Stimulated activated CD4-positive, alpha-beta T cell treated with anti-CD3 and anti-CD28 coated beads, Interleukin-12 subunit alpha, Interleukin-12 subunit beta, amount 100 ng/mL, for 24 hours (primary cell): ENCODE data around the gene L3MBTL1.

ENCODE experiments used
- DNase-seq, 2 experiments: peaks; one replicate each; pipeline ENCODE4 v3.0.0-alpha.2; 2020; ENCODE audit warnings: low read depth in 2 of 2

L3MBTL1 gene

DNA sequence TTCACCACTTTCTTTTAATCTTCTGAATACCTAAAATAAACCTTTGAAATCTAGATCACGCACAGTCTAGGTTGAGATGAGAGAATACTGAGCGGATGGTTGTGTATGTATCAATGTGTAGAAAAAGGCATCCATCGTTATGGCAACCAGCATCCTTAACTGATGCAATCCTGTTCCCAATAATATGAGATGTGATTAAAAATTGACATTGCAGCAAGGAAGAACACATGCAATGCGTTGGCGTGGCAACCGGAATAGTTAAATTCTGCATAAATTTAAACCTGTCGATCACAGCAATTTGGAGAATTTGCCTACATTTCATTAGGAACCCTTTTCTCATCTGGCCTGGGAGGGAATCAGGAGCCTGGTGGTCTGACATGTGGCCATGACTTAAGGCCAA lies 1.3 kb upstream of the L3MBTL1 start:
- no peak for DNase-seq

DNA sequence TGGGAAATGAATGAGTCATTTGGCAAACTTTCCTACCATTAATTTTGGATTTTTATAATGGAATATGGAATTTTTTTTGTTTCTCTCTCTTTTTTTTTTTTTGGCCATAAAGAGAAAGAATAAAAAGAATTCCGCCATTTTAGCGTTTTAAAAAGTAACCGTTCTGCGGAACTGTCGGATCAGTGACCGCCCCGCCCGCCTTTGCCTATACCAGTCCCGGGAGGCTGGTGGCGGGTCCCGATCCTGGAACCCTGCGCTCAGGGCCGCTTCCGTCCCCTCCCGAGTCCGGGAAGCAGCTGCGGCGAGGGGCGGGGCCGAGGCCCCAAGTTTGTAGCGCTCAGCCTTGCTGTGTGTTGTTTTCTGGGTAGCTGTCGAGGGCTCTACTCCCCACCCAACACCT lies 609 bp downstream of the L3MBTL1 start:
- no peak for DNase-seq

DNA sequence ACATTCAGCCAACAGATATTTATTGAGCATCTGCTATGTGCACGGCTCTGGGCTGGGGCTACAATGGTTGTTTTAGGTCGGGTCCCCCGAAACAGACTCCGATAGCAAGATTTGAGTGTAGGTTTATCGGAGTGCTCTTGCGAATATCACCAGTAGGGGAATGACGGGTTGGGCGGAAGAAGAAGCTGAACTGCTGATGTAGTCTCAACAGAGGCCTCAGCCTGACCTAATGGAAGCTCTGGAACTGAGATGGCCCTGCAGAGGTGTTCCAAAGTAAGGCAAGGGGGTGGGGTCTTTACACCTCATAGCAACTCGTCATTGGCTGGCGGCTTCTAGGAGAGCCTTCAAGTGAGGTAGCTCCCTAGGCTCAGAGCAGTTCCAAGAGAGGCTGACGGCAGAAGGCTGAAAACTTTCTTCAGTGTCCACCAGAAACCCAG lies 1.1 kb downstream of the L3MBTL1 start:
- no peak for DNase-seq

DNA sequence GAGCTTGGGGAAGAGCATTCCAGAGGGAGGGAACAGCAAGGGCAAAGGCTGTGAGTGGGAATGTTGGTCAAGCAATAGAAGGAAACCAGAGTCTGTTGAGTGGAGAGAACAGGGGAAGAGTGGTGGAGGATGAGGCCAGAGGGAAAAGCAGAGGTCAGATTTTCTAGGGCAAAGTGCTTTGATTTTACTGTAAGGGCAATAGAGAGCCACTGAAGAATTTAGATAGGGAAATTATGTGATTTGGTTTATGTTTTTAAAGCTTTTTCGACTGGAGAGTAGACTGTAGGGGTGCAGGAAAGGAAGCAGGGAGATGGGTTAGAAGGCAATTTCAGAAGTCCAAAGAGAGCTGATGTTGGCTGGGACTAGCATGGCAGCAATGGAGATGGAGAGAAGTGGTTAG lies 4.4 kb downstream of the L3MBTL1 start:
- no peak for DNase-seq

DNA sequence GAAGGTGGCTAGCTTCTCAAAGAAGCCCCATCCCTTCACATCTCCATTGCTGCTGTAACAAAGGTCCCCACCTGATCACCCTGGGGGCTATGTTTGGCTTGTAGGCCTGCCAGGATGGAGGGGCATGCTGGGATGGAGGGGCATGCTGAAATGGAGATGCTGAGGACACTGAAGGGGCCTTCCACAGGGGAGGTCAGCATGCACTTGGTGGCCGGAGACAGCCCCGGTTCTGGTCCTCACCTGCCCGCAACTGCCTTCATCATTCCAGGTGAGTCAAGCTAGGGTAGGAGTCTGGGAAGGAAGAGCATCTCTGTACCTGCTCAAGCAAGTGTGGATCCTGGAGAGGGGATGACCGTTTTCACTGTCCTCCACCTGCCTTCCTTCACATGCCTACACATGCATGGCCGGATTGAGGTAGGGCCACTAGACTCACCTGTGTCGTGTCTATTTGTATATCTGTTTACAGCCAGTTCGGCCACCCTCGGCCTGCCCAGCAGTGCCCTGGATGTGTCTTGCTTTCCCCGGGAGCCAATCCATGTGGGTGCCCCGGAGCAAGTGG lies 6.0 kb downstream of the L3MBTL1 start:
- no peak for DNase-seq

DNA sequence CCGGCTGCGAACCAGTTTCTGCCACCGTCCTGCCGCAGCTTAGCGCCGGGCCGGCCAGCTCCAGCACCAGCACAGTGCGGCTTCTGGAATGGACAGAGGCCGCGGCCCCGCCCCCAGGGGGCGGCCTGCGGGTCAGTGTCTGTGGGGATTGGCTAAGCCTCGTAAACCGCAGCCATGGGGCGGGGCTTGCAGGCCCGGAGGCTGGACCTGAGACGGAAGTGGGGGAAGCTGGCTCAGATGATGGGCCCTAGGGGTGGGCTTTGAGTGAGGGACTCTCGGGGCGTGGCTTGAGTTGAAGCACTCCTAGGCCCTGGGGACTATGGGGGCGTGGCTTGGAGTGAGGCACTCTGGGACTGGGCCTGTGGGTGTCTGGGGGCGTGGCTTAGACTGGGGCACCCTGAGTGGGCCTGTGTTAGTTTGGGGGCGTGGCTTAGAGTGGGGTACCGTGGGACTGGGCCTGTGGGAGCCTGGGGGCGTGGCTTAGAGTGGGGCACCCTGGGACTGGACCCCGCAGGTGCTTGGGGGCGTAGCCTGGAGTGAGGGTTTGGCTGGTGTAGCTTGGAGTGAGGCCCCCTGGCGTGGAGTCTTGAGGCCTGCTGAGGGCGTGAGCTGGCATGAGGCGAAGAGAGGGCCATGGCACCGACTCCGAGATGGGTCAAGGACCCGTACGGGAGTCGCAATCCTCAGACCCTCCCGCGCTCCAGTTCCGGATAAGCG lies 6.6 kb downstream of the L3MBTL1 start:
- peak; percentile 70 to 86 for DNase-seq

DNA sequence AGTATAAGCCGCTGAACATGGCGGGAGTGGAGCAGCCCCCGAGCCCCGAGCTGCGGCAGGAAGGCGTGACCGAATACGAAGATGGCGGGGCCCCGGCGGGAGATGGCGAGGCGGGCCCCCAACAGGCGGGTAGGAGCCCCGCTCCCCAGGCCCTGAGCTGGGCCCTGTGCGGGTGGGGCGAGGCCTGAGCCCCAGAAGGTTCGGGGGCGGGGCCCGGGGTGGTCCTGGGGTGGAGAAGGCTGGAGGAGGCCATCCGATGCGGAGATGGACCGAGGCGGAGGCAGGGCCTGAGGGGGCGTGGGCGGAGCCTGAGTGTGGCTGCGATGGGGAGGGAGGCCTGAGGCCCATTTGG lies 7.1 kb downstream of the L3MBTL1 start:
- DNase-seq: no peak

DNA sequence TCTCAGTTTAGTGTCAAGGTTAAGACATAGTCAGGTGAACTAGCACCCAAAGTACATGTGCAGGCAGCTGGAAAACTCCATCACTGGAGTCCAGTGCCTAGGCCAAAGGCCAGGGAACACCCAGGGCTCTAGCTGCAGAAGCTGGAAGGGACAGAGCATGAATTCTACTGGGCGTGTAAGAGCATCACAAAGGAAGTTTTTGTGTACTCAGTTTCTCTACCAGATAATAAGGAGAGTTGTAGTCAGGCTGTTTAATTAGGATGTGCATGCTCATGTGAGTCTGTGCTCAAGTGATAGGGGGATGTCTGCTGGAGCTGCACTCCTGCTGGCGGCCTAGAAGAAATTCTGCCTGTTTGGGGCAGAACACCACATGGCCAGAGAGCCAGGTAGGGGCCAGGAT lies 8.1 kb downstream of the L3MBTL1 start:
- no peak for DNase-seq

DNA sequence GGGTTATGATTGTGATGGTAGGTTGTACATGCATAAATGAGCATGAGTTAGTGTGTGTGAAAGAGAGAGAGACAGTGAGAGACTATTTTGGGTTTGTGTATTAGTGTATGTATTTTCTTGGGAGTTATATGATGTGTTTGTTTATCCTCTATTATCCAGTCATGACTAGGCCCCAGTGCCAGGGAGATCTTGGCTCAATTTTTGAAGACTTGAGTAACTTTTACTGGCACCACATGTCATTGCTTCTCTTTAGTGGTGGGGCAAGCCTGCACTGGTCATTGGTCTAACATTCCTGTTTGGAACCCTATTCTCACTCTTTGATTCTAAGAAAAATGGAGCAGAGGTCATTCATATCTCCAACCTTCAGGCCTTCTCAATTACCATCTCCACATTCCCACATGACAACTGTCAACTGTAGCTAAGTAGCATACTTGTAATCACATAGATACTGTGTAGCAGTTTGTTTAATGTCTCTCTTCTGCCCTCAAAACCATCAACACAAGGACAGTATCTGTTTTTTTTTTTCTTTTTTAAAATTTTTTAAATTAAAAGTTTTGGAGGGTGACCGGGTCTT lies 8.8 kb downstream of the L3MBTL1 start:
- no peak for DNase-seq

DNA sequence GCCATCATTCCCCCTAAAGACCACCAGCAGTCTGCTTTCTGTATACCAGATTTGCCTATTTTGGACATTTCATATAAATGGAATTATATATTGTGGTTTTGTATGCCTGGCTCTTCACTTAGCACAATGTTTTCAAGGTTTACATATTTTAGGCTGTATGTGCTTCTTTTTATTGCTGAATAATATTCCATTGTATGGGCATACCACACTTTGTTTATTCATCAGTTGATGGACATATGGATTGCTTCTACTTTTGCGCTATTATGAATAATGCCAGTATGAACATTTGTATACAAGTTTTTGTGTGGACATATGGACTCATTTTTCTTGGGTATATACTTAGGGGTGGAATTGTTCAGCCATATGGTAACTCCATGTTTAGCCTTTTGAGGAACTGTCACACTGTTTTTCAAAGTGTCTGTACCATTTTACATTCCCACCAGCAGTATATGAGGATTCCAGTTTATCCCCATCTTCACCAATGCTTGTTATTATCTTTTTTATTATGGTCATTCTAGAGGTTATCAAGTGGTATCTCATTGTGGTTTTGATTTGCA lies 12.7 kb downstream of the L3MBTL1 start:
- DNase-seq: no peak

DNA sequence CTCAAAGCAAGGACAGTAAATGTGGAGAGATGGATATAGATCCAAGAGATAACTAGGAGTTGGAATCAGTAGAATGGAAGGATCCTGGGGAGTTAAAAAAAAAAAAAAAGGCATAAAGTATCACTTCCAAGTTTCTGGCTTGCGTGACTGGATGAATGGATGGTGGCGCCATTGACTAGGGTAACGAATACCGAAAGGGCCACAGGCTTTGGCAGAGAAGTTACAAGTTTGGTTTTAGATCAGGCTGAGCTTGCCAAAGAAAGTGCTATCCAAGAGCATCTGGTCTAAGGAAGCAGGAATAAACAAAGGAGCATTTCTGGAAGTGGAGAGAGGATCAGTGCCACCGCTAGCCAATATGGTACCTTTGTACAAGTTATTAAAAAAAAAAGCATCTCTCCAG lies 17.5 kb downstream of the L3MBTL1 start:
- no peak for DNase-seq

DNA sequence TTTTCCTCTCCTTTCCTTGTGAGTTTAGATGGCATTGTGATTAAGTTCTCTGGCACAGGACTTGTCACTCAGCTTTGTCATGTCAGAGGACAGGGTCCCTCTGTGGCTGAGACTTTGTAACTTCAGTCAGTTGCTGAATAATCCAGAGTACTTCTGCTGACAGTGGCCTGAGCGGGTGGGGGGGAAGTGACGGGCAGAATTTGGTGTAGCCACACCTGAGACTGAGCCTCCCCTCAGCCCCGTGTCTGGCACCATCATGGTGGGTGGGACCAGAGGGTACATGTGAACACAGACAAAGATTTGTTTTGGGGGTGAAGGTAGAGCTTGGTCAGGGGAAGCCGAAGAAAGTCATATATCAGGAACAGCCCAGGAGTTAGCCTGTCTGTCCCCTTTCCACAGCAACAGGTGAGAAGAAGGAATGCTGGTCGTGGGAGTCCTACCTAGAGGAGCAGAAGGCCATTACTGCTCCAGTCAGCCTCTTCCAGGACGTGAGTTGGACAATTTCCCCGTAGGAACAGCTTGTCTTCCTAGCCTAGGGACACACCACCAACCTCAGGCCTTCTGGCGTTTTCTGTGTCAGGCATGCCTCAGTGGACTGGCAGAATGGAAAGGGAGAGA lies 20.9 kb downstream of the L3MBTL1 start:
- DNase-seq: no peak

DNA sequence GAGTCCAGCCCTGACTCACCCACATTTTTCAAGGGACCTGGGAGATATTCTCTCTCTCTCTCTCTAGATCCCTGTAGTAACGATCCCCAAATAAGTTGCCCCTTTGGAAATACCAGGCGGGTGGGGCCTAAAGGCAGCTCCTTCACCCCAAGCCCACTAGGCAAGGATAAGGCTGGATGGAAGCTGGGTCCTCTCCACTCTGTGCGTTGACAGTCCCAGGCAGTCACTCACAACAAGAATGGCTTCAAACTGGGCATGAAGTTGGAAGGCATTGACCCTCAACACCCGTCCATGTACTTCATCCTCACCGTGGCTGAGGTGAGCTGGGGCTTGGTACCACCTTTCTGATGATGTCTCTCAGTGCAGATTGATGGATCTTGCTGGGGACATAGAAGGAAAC lies 21.6 kb downstream of the L3MBTL1 start:
- DNase-seq: no peak

DNA sequence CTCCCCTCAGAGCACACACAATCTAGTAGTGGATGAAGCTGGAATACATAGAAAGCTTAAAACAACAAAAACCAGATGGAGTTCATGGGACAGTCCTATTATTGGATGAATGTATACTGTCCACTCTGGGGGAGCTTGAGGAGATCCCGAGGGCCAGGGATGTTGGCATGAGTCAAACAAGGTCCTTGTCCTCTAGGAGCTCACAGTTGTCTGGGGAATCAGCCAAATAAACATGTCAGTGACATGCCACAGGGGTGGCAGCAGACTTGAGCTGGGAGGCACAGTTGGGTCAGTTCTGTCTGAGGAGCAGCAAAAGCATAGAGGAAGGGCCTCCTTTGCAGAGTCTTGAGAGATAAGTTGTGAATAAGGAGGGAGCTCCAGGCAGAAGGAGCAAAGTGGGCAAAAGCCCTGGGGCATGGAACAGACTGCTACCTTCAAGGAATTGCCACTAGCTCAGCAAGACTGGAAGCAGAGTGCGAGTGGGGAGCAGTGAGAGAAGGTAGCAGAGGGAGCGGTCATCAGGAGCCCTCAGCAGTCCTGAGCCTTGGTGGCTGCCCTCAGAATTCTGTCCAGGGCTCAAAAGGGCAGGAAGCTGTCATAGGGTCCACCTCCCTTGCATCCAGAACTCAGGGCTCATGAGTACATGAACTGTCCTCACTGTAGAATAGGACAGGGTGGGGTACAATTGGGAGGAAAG lies 22.1 kb downstream of the L3MBTL1 start:
- DNase-seq: no peak

DNA sequence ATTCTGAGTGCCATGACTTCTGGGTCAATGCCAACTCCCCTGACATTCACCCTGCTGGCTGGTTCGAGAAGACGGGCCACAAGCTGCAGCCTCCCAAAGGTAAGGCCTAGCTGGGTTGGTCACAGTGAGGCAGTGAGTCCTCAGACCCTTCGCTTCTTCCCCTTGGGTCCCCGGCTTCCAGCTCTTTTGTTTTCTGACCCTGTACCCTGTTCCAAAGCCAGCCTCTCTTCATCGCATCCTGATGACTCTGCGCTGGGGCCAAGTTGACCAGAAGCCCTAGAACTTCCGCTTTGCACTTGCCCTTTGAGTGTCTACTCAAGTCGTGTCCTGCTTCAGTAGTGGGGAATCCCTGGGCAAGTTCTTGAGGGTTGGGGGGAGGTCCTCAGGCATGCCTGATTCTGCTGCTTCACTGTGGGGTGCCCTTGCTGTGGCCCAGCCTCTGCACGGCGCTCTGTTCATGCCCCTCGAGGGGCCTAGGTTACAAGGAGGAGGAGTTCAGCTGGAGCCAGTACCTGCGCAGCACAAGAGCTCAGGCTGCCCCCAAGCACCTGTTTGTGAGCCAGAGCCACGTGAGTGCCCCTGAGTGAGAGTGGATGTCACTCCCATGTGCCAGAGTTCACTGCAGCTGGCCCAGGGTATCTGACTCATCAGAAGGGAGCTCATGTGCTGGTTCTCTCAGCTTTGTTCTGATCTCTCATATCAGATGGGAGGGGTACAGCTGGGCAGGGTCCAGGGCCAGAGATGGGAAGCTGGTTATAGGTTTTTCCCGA lies 23.0 kb downstream of the L3MBTL1 start:
- no peak for DNase-seq

DNA sequence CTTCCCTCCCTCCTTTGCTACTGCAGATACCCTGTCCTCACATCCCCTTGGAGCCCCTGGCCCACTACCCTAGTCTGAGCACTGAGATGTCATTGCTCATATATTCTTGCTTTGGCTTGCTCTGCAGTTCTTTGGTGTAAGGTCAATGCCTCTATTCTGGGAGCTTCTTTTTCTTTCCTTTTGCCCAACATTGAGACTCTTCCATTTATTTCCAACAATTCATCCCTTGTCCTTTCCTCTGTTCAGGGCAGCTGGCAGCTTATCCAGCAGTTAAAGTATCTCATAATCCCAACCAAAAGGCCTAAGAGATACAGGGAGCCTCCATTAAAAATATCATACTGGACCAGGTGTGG lies 23.6 kb downstream of the L3MBTL1 start:
- no peak for DNase-seq

DNA sequence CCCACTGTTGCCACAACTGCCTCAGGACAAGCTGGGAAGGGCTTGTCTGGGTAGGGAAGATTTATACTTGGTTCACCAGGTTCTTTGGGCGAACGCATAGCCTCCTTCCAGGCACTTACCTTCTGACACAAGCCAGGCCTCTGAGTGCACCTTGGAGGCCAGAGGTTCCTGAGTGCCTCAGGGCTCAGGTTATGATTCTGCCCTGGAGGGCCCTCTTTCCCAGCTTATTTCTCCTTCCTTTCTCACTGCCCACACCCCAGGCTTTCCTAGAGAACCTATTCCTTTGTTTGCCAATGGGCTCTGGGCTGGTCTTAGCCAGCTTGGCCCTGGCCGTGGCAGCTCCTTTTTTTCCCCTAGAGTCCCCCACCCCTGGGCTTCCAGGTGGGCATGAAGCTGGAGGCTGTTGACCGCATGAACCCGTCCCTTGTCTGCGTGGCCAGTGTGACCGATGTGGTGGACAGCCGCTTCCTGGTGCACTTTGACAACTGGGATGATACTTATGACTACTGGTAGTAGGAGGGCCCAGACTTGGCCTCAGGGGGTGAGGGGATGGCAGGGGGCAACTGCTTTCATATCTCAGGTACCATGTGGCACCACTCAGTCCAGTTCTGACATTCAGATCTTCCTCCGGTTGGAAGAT lies 25.0 kb downstream of the L3MBTL1 start:
- DNase-seq: no peak

DNA sequence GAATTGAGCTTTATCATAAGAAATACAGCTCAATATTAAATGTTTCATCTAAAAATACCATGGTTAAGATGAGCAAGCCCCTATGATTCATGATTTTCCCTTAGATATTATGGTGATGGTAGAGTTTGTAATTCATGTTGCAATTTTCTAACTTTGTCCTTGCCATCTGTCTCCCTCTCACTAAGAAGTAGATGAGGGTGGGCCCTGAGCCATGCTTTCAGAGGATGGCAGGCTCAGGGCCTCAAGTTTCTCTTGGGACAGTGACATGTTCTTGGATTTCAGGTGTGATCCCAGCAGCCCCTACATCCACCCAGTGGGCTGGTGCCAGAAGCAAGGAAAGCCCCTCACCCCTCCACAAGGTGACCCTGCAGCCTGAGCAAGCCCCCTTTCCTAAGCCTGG lies 25.6 kb downstream of the L3MBTL1 start:
- DNase-seq: no peak

DNA sequence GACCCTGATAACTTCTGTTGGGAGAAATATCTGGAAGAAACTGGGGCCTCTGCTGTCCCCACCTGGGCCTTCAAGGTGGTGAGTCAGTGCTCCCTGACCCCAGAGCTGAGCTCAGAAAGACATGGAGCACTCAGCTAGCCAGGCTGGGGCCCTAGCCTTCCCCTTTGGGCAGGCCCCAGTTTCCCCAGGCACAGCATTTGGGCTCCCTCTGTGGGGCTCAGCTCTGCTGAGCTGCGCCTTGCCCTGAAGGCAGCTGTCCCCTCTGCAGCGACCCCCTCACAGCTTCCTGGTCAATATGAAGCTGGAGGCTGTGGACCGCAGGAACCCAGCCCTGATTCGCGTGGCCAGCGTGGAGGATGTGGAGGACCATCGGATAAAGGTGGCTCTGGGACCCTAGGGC lies 26.5 kb downstream of the L3MBTL1 start:
- no peak for DNase-seq

DNA sequence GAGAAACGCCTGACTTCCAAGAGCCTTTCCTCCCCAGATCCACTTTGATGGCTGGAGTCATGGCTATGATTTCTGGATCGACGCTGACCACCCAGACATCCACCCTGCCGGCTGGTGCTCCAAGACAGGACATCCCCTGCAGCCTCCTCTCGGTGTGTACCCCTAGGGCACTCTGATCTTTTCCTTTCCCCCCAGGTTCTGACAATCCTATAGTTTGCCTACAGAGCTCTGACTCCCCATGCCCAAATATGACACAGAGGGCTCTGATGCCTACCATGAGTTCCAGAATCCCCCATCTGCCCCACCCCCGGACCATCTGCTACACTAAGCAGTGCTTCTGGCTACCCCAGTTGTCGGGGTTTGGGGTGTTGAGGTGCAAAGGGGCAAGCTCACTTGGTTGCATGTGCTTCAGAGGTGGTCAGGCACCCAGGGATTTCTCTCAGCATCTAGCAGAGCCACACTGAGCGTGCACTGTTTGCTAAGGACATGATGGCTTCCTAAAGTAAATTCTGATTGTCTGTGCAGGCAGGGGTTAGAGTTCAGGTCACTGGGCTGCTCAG lies 27.4 kb downstream of the L3MBTL1 start:
- no peak for DNase-seq
